K562 (cell line): ENCODE measurements around the gene LIN28B. TPM values are rescaled to one million over a fixed set of nuclear protein-coding genes. Genes with fewer than 3 reads are reported as not detected.
A peak's percentile ranks its signal among the peaks of the same experiment; 100 is the strongest.

Experiments used
- ATAC-seq: fragments of 200-7000 bp; cut with Tn5 transposase; 3 replicates; pipeline ENCODE4 v1.9.1; 2020; ENCODE audit warnings: moderate library complexity
- BruUV-seq: library from RNA; stranded (reverse); fragments of 400-500 nt; replicated peaks from 2 replicates; lab custom pipeline; 2021; lab: Mats Ljungman, UMichigan
- CTCF ChIA-PET: fragments of 300-600 bp; formaldehyde crosslinking; extraction: SDS; loops from one replicate; lab custom pipeline; 2021; ENCODE audit warnings: low intra/inter-chr PET ratio; lab: Yijun Ruan, JAX
- POLR2A ChIA-PET: fragments of 300-600, 350-650 bp; sonication (Branson Sonifier 250); formaldehyde crosslinking; extraction: SDS; loops from one replicate; lab custom pipeline; 2021; ENCODE audit warnings: antibody characterized with exemption, inconsistent platforms; lab: Yijun Ruan, JAX
- DNase-seq, 4 experiments: peaks; one replicate each; pipeline versions ENCODE4 v3.0.0 to v3.0.0-alpha.2; 2011 to 2018; ENCODE audit warnings: low spot score in 3 of 4, mixed read lengths in 3 of 4; ENCODE audit errors: extremely low read depth in 1 of 4
- FAIRE-seq: peaks from 2 replicates; lab custom pipeline; 2011; peaks lifted over from hg19 to GRCh38; lab: Jason Lieb, UNC
- H2AFZ ChIP-seq: 2 replicates; pipeline ENCODE4 v1.6.0; 2011; ENCODE audit warnings: low read depth, low read length, control low read depth, inconsistent platforms
- H3K27ac ChIP-seq: fragments of 200-600 bp; 3 replicates; pipeline ENCODE4 v1.8.0; 2011; ENCODE audit warnings: low read depth, mild to moderate bottlenecking, control low read depth, inconsistent platforms, low read length, moderate library complexity, mixed read lengths; ENCODE audit errors: extremely low read depth
- H3K27me3 ChIP-seq, 2 experiments: fragments of 300-600 bp in 1 of 2; 2 replicates in 1 of 2; 3 replicates in 1 of 2; pipeline versions ENCODE4 v1.6.0 to v1.8.0; 2011; ENCODE audit warnings: inconsistent platforms in 2 of 2, low read length in 2 of 2, mild to moderate bottlenecking in 1 of 2, mixed read lengths in 1 of 2, moderate library complexity in 1 of 2; ENCODE audit not compliant: control insufficient read depth in 2 of 2, insufficient read depth in 2 of 2
- H3K36me3 ChIP-seq: fragments of 300-600 bp; 3 replicates; pipeline ENCODE4 v1.8.0; 2011; ENCODE audit warnings: mild to moderate bottlenecking, low read length, inconsistent platforms; ENCODE audit not compliant: control insufficient read depth, insufficient read depth
- H3K4me1 ChIP-seq, 2 experiments: fragments of 200-600 bp in 1 of 2; replicated peaks in 1 of 2; 2 replicates in 1 of 2; 3 replicates in 1 of 2; pipeline versions ENCODE4 v1.5.1 to v1.8.0; 2011; ENCODE audit warnings: inconsistent platforms in 2 of 2, low read length in 2 of 2, mild to moderate bottlenecking in 1 of 2, mixed read lengths in 1 of 2, moderate library complexity in 1 of 2; ENCODE audit not compliant: control insufficient read depth in 2 of 2, insufficient read depth in 2 of 2
- H3K4me2 ChIP-seq: 2 replicates; pipeline ENCODE4 v1.6.1; 2011; ENCODE audit warnings: low read length, control low read depth, inconsistent platforms, mixed read lengths; ENCODE audit not compliant: insufficient read depth
- H3K4me3 ChIP-seq: fragments of 200-600 bp; sonication (generic), shearing (Covaris generic); 2 replicates; pipeline ENCODE4 v1.5.1; 2016; ENCODE audit warnings: control low read depth, inconsistent platforms
- H3K79me2 ChIP-seq: fragments of 200-600 bp; 3 replicates; pipeline ENCODE4 v1.8.0; 2011; ENCODE audit warnings: low read length, inconsistent platforms; ENCODE audit not compliant: control insufficient read depth, insufficient read depth
- H3K9ac ChIP-seq, 2 experiments: 2 replicates each; pipeline versions ENCODE4 v1.6.0 to v1.6.1; 2011; ENCODE audit warnings: low read depth in 2 of 2, low read length in 2 of 2, control low read depth in 1 of 2, inconsistent platforms in 1 of 2, mild to moderate bottlenecking in 1 of 2, mixed read lengths in 1 of 2; ENCODE audit not compliant: insufficient read depth in 1 of 2
- H3K9me1 ChIP-seq: one replicate; pipeline ENCODE4 v1.6.0; 2011; ENCODE audit warnings: inconsistent platforms, mild to moderate bottlenecking, low read length, moderate library complexity; ENCODE audit not compliant: control insufficient read depth, insufficient read depth
- H3K9me3 ChIP-seq: replicated peaks from 2 replicates; pipeline ENCODE4 v1.5.1; 2011; ENCODE audit warnings: low read depth, low read length, inconsistent platforms; ENCODE audit not compliant: control insufficient read depth, insufficient read depth
- H4K20me1 ChIP-seq: replicated peaks from 2 replicates; pipeline ENCODE4 v1.6.1; 2011; ENCODE audit warnings: low read length, inconsistent platforms, mixed read lengths; ENCODE audit not compliant: control insufficient read depth, insufficient read depth
- ARID3A ChIP-seq: IDR thresholded peaks from 2 replicates; pipeline ENCODE4 v1.6.1; 2012; ENCODE audit warnings: low read depth, low read length, improper control_type of control experiment, borderline replicate concordance
- MAZ ChIP-seq, 2 experiments: fragments of 450-650 bp in 1 of 2; sonication (generic) in 1 of 2; formaldehyde crosslinking; IDR thresholded peaks in 1 of 2; conservative IDR thresholded peaks in 1 of 2; 2 replicates each; pipeline versions ENCODE4 v1.4.0 to v1.5.0; 2020; ENCODE audit warnings: mild to moderate bottlenecking in 1 of 2, missing genetic modification reagents in 1 of 2
- PRMT5 ChIP-seq: sonication (generic); formaldehyde crosslinking; IDR thresholded peaks from 2 replicates; pipeline ENCODE4 v1.5.0; 2020; ENCODE audit warnings: missing genetic modification reagents
- SREBF2 ChIP-seq: sonication (generic); formaldehyde crosslinking; IDR thresholded peaks from 2 replicates; pipeline ENCODE4 v1.4.0; 2020; ENCODE audit warnings: mild to moderate bottlenecking, missing genetic modification reagents
- WGBS: fragments of 100-300 bp; shearing (Covaris generic); methylation state at CpG from one replicate; pipeline ENCODE4 v1.1.6; 2016; ENCODE audit warnings: low coverage, mixed read lengths; ENCODE audit not compliant: insufficient coverage; ENCODE audit errors: missing lambda C conversion rate; 5-methylcytosine and 5-hydroxymethylcytosine counted together
- in situ Hi-C: fragments of 300-500 bp; cut with MboI; formaldehyde crosslinking; loops from 4 replicates; pipeline ENCODE4 v1.15.0; 2018; ENCODE audit warnings: inconsistent platforms, mixed read lengths
- intact Hi-C: fragments of 100-400 bp; cut with micrococcal nuclease; formaldehyde crosslinking; loops from 2 replicates; pipeline ENCODE4 v1.14.2; 2022
- polyA plus RNA-seq, 8 experiments: library from polyadenylated mRNA; depleted of rRNA in 4 of 8; stranded (reverse) in 5 of 8; unstranded in 3 of 8; fragments of >200 nt; fragmentation: Nextera tagmentation in 2 of 8; fragmentation: Illumina TruSeq in 1 of 8; extraction: Ambion mirVana in 2 of 8; extraction: Trizol in 1 of 8; gene quantifications; 2 replicates each; pipeline versions ENCODE4 v1.2.1 to v1.2.3, GENCODE V29; 2011 to 2014; ENCODE audit warnings: inconsistent platforms in 1 of 8, missing spikeins in 1 of 8
- total RNA-seq, 7 experiments: library from RNA; depleted of rRNA in 6 of 7; stranded (reverse); fragments of >200 nt in 6 of 7; fragmentation: Illumina TruSeq in 2 of 7; extraction: Trizol in 2 of 7; gene quantifications; 2 replicates each; pipeline versions ENCODE4 v1.2.1 to v1.2.3, GENCODE V29; 2011 to 2021; ENCODE audit warnings: low replicate concordance in 1 of 7

Gene LIN28B
- total and polyA plus RNA-seq, 9 of the 15 experiments (the other 6 are each of a cell fraction or from before 2014, with no cell fraction given), result 20.9 to 77.3 (median 42.1) TPM

- Histone ChIP-seq H3K9me3 (no peaks in the 10 kb centered on the region), H3K36me3 (peaks cover 4% of the 10 kb centered on the region; the same call in 2 of the 3 replicates), H3K9ac (no peak overlapping the region), H3K27me3 (no peaks in the 10 kb centered on the region), H3K27ac (no peak overlapping the region), H3K4me1 (peaks cover 13 to 27% of the 10 kb centered on the region in 2 experiments), H3K79me2 (peaks cover 50% of the 10 kb centered on the region; the same call in 2 of the 3 replicates), H3K9me1 (no peaks in the 10 kb centered on the region), H3K4me3 (no peak overlapping the region), H2AFZ (no peak overlapping the region), H4K20me1 (no peaks in the 10 kb centered on the region; the same call in 1 of the 2 replicates), H3K4me2 (no peak overlapping the region)
- FAIRE-seq (no peak), DNase-seq (no peak), ATAC-seq (0 out of 3 replicates have a peak, but pooled peaks have one; percentile 11)
- ChIA-PET POLR2A (interaction anchor here (0.6 kb wide), 1 partner anchor 11 kb away, joined by 3 read pairs; no protein-coding TSS in a partner anchor), CTCF (no interaction called here)
- no peak for TF ChIP-seq ARID3A
- intact Hi-C loops (no loop called here), in situ Hi-C loops (no loop called here)
- no TSS peak for BruUV-seq
- WGBS, result 6% methylated on average over 1 of the region's 1 CpG
These were observed 110.4 kb downstream of the LIN28B start for GRCh38 chr6:105067329-105067728.

GRCh38 chr6:105068407-105068806, 111.5 kb downstream of the LIN28B start:
- intact Hi-C loops, result no loop called here
- CTCF ChIA-PET, result no interaction called here
- Histone ChIP-seq H3K27ac (no peak overlapping the region), H3K4me2 (no peak overlapping the region), H3K79me2 (peaks cover 57% of the 10 kb centered on the region; the same call in 2 of the 3 replicates), H3K4me1 (peaks cover 13 to 29% of the 10 kb centered on the region in 2 experiments), H3K9me3 (no peaks in the 10 kb centered on the region), H4K20me1 (no peaks in the 10 kb centered on the region; the same call in 1 of the 2 replicates), H3K36me3 (peaks cover 4% of the 10 kb centered on the region; the same call in 2 of the 3 replicates), H3K27me3 (no peaks in the 10 kb centered on the region), H3K9ac (no peak overlapping the region), H2AFZ (no peak overlapping the region), H3K4me3 (no peak overlapping the region), H3K9me1 (no peaks in the 10 kb centered on the region)
- in situ Hi-C loops, result no loop called here
- POLR2A ChIA-PET, result no interaction called here
- ATAC-seq, result no peak
- FAIRE-seq, result no peak
- TF ChIP-seq SREBF2 (CRISPR knock-in tag), result no peak
- no peak for TF ChIP-seq MAZ (CRISPR knock-in tag; conservative IDR thresholded peaks at IDR 0.05 in 1 of 2, IDR thresholded peaks at IDR 0.05 in 1 of 2)
- TF ChIP-seq PRMT5 (CRISPR knock-in tag), result no peak
- no TSS peak for BruUV-seq
- WGBS, result 35% methylated on average over 2 of the region's 2 CpGs
- no peak for DNase-seq
